Kidney glomerular epithelial cell (primary cell): ENCODE results near the gene ZNF511.
"Not testable (repeated sequence)": the region's sequence is repeated elsewhere in the genome, so short reads cannot be mapped to it uniquely, and the experiment has no call there.

Source experiments
- DNase-seq: peaks from one replicate; lab custom pipeline; 2025; lab: John Stamatoyannopoulos, UW

The ZNF511 gene

GRCh38 chr10:133308421-133309099 lies at the start of gene ZNF511, which contains the start of gene TUBGCP2:
ZNF511 (plus strand) TSS chr10:133308914; CDS start chr10:133308944, 30 bp downstream.
TUBGCP2 (minus strand) TSS chr10:133308872; CDS start chr10:133302941, 5,931 bp downstream.
- DNase-seq, result peak; percentile 55

- DNase-seq, result no peak
These were observed 49.1 kb upstream of the ZNF511 start for GRCh38 chr10:133259602-133259989.

DNA sequence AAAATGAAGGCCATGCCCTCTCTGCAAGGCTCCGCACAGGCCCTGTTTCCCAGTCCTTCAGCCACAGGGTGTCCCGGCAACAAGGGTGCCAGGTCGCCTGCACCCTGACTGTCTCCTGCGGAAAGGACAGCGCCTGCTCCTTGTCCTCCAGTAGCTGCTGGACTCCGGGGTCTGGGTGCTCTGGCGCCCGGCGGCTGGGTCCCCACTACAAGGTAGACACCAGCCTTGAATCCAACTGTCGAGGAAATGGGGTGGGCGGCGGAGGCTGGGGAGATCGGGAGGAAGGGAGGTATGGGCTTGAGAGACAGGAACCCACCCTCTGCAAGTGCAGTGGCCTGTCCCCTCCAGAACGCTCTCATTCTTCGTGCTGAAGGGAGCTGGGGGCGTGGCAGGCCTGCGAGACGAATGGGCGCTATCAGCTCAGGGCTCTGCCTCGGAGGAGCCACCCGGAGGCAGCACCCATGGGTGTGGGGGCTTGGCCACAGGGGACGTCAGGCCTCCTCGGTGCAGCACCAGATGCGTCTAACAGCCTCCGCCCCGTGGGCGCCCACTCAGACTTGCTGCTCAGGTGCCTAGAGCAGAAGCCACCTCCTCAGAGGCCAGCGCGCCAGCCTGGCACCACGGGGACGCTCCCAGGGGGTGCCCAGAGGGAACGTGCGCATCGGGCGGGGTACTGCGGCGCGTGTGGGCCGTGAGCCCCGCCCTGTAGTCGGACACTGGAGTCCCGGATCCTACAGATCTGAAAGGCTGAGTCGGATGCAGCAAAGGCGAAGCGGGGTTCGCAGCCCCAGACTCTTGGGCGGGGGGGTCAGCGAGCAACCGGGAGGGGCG lies 47.6 kb upstream of the ZNF511 start:
- no peak for DNase-seq

- peak; percentile 24 for DNase-seq
These were observed 46.9 kb upstream of the ZNF511 start for GRCh38 chr10:133261726-133262325.

DNA sequence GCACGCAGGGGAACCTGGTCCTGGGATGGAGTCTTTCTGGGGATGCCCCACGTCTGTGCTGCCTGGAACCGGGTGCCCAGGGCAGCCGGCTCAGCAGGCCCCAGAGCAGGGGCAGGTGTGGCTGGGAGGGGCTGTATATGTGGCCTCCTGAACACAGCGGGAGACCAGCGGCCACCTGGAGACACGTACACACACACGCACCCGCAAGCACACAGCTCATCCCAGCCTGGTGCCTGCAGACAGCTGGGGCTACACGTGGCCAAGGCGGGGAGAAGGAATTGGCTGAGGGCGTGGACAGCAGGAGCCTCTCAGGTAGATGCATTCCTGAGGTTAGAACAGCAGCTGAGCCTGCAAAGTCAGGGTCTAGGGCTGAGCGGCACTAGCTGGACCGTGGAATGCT lies 46.0 kb upstream of the ZNF511 start:
- no peak for DNase-seq

GRCh38 chr10:133263674-133264073 lies 45.0 kb upstream of the ZNF511 start:
- no peak for DNase-seq

DNA sequence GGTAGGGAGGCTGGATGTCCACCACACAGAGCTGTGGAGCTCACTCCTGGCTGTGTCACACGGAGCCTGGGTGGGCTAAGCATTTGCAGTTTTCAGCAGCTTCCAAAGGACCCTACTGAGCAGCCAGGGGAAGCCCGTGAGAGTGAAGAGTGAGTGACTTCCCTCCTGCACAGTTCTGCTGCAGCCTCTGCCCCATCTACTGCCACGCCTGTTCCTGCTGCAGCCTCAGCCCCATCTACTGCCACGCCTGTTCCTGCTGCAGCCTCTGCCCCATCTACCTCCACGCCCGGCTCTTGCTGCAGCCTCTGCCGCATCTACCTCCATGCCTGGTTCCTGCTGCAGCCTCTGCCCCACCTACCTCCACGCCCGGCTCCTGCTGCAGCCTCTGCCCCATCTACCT lies 44.3 kb upstream of the ZNF511 start:
- DNase-seq, result no peak

- DNase-seq, result not testable (repeated sequence)
These were observed 43.7 kb upstream of the ZNF511 start for GRCh38 chr10:133265052-133265451.

DNA sequence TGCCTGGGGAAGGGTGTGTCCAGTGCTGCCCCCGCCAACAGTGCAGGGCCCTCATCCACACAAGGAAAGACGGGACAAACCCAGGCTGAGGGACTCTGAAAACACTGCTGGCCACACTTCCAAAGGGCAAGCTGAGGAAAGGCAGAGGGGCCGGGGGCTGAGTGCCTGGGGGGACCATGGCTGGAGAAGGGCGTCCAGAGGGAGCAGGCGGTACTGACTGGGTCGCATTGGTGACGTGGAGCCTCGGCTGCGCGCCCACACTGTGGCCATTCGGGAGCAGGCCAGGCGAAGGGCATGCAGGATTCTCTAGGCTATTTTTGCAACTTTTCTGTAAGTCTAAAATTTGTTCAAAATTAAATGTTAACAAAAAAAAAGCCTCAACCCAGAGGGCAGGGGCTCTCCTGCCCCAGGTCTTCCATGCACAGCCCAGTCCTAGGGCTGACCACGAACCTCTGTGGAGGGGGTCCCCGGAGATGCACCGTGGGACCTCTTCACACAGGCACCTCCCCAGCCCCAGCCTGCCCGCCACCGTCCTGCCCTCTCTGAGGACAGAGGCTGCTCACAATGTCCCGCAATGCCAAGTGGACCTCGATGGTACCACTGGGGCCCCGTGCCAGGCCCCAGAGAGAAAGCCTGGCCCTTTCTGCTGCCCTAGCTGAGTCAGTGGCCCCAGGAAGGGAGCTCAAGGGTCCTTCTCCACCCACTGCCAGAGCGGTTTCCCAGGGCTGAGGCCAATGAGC lies 42.5 kb upstream of the ZNF511 start:
- DNase-seq, result no peak

GRCh38 chr10:133267293-133267692 lies 41.4 kb upstream of the ZNF511 start:
- DNase-seq, result no peak

DNA sequence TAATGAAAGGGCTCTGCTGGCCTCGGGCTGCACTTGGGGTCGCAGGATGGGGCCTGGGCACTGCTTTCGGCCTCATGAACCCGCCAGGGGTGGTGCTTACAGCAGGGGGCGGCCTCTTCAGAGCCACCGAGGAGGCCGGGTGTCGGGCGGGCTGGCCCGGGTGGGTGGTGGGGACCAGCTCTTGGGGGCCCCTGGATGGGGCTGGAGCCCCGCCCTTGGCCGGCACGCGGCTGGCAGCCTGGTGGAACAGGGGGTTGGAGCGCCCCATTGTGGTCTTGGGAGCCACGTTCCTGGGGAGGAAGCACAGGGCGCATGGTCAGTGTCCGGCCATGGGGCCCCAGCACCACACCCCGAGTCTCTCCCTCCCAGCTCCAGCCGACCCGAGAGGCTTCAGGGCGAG lies 40.9 kb upstream of the ZNF511 start:
- no peak for DNase-seq

GRCh38 chr10:133268532-133268931 lies 40.2 kb upstream of the ZNF511 start:
- no peak for DNase-seq

DNA sequence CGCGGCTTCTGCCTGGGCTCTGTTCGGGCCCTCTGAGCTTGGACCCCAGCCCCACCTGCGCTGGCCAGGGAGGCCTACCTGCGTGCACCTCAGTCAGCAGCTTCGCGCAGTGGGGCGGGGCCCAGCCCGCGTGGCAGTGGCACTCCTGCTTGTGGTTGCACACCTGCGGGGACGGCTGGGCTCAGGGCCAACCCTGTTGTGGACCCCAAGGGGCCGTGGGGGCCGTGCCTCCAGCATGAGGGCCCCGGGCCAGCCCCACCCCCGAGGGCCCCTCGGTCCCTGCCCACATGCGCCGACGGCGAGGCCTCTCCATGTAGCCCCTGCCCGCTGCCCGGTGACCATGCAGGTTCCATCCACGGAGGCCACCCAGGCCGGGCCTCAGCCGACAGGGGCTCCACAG lies 39.3 kb upstream of the ZNF511 start:
- no peak for DNase-seq

DNA sequence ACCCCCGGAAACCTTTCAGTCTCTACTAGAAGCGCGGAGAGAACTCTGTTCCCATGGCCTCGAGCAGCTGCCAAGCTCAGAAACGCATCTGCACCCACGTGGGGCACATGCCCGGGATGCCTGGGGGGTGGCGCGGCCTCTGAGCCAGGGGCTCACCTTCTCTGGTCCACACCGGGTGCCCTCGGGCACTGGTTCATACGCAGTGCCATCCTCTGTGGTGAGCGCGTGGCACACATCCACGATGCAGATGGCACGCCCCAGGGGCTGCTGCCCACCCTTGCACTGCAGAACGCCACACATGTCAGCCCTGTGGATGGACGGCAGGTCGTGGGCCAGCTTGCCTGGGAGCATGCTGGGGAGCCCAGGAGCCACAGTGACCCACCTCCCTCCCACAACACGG lies 38.5 kb upstream of the ZNF511 start:
- DNase-seq, result no peak

GRCh38 chr10:133270773-133271297 lies 37.9 kb upstream of the ZNF511 start:
- DNase-seq, result no peak

- no peak for DNase-seq
These were observed 37.0 kb upstream of the ZNF511 start for GRCh38 chr10:133271521-133272300.

- DNase-seq, result no peak
These were observed 36.3 kb upstream of the ZNF511 start for GRCh38 chr10:133272301-133272963.

DNA sequence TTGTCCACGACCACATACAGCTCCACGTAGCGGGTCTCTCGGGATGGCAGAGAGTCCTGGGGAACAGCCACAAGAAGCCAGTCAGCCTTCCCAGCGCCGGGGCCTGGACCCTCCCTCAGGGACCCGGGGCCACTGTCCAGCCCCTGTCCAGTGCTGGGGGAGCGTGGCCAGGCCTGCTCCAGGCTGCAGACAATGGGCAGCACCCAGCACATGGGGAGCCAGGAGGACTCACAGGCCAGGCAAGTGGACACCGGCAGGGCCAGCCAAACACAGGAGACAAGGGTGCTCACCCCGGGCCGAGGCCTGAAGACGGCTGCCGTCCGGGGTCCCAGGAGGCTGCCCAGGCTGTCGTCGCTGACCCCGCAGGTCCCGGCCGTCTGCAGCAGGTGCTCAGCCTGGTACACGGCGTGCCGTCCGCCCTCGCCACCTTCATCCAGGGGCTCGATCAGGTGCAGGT lies 35.7 kb upstream of the ZNF511 start:
- no peak for DNase-seq

GRCh38 chr10:133273534-133274143 lies 35.1 kb upstream of the ZNF511 start:
- no peak for DNase-seq
